Hematopoietic multipotent progenitor cell treated with erythropoietin and hydrocortisone succinate and interleukin-3 and kit ligand, for 15 days (in vitro differentiated cells): ENCODE results near the gene SOX9.

Experiments
- DNase-seq: peaks from one replicate; pipeline ENCODE4 v3.0.0-alpha.2; 2015; ENCODE audit warnings: low spot score

Gene SOX9

DNA sequence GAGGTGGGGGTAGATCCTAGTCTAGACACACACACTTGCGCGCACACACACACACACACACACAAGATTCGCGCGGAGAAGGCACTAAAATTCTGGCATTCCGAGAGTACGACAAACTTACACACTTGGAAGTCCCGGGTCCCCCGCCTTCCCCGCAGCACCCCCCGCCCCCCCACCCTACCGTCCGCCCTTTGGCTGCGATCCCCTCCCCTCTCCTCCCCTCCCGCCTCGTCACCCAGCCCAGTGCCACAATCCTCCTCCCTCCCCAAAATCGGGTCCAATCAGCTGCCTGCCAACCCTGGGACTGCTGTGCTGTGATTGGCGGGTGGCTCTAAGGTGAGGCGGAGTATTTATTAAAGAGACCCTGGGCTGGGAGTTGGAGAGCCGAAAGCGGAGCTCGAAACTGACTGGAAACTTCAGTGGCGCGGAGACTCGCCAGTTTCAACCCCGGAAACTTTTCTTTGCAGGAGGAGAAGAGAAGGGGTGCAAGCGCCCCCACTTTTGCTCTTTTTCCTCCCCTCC is at the start of gene SOX9:
SOX9 (plus strand) TSS at position 379 of the 522 bp plus-strand sequence. CDS start 372 bp downstream, outside the sequence.
- no peak for DNase-seq

DNA sequence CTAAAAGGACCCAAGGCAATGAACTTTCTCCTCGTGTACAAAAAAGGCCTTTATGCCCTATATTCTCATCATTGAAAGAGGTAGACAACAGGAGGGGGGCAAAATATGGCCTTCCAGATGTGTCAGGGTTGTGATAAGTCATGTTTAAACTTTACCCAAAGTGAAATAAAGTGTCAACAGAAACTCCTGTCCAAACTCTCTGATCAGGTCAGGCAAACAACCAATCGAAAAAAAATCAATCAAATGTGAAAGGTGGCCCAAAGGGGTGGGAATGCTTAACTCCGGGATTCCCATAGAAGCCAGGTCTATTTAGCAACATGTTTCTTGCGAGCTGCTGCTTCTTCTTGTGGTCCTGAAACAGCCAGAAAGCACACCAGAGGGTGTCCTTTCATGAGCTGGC is 49.5 kb upstream of the SOX9 start:
- DNase-seq, result no peak

DNA sequence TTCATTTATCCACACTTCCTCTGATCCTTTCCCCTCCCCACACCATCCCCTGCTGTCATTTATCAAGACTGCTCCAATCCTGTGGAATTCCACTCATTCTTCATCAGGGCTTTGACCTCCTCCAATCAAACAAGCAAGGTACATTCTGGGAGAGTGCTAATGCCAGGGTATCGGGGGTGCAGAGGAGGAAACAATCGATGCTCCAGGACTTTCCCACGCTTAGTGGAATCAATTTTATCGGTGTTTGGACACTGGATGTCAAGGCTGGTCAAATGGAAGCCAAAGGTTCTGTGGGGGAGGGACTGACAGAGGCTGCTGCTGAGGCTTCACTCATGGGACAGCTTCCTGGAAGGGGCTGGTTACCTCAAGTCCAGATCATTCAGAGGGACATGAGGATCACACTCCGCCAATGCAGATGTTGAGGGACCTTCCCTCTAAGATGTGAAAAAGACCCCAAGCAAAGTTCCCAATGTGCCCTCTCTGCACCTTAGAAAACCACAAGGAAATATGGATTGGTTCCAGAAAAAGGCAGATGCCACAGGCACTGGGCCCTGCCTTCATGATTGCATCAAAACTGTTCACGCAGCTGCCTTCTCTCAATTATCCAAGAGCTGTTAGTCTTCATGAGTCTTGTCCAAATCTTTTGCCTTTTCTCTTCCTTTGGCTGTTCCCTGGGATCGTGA is 44.7 kb upstream of the SOX9 start:
- no peak for DNase-seq

DNA sequence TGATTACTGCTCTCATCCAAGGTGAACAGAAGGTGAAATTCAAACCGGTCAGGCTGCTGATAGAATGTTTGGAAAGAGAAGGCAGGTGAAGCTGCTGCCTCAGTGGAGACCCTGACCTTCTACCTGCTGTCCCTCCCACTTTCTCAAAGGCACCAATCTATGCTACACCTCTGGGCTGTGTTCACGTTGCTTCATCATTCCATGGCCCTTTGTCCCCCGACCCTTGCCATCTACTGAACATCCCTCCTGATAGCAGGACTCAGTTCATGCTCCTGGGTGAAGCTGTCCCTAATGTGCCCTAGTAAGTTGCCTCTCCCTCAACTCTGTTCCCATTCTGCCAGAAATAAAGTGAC is 44.2 kb upstream of the SOX9 start:
- DNase-seq, result no peak

DNA sequence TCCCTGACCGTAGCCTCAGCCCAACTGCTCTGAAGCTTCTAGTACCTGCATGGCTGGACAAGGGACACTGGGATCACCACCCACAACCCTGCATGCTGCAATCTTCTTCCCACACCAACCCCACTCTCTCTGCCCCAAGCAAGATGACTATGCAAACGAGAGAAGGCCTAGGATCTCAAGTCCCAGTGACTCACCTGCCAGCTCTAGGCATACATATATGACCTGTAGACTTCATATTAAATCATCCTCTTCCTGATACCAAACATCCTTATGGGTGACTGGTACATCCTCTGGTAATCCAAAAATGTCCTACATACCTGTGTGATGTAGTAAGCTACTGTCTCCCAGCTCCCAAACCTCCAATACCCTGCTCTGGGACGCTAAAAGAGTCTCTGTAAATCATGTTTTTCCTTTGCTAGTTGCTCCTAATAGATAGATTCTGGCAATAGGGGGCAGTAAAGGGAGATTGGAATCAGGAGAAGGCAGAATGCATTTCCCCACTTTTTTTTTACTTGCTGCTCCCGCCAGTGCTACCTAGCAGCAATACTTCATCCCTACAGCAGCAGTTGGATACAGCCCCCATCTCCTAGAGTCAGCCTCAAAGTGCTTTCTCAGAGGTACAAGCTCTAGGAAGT is 43.4 kb upstream of the SOX9 start:
- DNase-seq, result no peak

DNA sequence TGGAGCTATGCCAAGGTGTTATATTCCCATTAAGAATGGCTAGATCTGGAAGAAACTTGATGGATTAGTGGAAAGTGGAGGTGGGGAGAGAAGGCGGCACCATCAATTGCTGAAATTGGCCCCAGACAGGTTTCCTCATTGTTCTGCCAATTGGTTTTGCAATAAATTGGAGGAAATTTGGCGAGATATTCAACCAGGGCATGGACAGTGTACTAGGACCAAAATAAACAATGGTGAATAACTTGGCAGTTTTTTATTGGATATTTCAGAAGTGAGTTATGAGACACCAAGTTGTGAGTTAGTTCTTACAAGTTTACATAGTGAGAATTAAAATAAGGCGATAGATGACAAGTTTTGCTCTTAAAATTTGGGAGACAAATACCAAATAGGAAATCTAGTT is 41.1 kb upstream of the SOX9 start:
- no peak for DNase-seq

DNA sequence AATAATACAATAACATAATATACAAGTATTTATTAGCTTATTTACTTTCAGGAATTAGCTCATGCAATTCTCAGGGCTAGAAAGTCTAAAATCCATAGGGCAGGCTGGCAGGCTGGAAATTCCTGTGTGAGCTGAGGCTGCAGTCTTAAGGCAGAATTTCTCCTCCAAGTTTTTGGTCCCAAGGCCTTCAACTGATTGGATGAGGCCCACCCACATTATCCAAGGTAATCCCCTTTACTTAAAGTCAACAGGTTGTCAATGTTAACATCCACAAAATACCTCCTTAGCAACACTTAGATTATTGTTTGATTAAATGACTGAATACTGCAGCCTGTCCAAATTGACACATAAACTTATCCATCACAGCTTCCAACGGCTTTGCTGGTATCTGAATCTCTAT is 32.9 kb upstream of the SOX9 start:
- DNase-seq, result no peak

DNA sequence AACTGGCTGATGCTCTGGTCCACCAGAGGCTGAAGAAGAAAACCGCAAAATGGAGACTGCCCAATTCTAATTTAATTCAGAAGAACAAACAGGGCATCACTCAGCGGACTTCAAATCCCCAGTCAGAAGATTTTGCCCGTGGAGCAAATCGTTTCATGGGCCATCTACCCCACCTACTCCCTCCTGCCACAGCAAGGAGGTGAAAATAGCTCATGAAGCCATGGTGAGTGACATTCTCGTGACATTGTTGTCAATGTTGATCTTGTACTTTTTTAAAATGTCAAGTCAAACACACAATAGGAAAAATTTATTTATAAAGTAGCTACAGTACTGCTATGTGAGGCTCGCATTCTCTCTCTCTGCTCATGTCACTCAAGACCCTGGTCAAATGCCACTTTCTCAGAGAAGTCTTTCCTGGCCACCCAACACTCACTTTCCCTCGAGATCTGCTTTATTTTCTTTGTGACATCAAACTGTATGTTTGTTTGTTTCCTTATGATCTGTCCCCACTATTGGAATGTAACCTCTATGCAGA is 31.3 kb upstream of the SOX9 start:
- DNase-seq, result no peak

DNA sequence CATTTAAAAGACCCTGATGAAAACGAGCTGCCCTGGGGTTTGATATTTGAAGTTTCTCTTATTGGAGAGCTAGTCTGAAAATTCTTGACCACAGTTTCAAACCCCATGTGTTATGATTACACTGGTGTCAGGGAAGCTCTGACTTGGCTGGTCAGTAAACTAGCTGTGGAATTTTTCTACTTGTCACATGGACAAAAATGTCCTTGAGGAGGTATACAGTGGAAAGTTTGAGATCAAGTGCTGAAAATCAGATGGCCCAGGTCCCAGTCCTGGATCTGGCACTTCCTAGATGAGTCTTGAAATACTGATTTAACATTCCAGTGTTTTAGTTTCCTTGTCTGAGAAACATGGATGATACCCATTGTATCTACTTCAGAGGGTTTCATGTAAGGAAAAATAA is 30.7 kb upstream of the SOX9 start:
- DNase-seq, result no peak

DNA sequence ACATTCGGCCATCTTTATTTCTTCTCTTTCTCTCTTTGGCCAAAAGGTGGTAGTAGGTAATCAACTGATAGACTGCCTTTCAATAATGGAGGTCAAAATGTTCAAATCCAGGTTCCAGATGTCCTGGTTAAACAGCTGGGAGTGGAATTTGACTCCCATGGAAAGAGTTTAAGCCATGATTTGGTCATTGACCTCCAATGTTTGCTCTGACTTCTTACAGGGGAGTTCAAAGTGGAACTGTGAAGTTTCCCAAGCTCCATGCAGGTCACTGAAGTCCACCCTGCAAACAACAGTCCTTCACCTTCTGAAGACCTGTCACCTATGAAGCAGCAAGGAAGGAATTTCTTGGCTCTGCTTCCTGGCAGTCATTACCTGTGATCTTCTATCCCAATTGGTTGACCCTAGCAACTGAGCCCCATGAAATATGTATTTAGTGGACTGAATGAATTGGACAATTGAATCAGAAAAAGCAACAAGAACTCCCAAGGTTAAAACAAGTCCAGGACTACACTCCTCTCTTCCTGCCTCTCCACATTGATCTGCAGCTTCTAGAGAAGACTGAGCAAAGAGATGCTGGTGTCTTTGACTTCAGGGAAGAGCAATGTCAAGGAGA is 28.0 kb upstream of the SOX9 start:
- no peak for DNase-seq

DNA sequence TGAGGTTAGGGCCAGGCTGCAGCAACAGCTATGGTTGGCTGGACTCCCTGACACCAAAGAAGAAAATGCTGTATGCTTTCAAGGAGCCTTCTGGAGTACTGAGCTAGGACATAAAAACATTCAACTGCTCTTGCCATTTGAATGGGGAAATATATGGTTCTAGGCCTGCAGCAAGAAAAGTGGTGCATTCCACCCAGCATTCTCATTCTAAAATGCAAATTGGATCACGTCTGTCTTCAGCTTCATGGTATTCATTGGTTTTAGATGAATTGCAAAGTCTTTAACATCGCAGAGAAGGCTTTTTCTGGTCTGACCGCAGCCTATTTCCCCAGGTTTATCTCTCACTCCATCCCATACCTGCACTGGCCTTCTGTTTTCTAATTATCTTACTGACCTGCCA is 27.1 kb upstream of the SOX9 start:
- DNase-seq, result no peak

DNA sequence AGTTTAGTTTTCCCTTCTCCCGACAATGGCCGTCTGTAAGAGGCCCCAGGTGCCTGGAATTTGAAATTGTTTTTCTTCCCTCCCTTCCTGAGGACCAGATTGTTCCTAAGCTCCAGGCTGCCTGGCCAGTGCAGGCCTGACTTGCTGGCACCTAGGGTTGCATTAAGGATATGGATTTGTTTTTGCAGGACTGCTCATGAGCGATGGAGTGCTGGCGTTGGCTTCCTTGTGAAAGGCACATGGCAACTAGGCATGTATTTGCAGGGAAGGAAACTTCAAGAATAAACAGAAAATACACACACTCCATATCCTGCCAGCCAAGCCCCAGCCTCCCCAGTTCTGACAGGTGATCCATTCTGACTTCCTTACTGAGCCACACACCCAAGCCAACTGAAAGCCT is 25.5 kb upstream of the SOX9 start:
- DNase-seq, result no peak

DNA sequence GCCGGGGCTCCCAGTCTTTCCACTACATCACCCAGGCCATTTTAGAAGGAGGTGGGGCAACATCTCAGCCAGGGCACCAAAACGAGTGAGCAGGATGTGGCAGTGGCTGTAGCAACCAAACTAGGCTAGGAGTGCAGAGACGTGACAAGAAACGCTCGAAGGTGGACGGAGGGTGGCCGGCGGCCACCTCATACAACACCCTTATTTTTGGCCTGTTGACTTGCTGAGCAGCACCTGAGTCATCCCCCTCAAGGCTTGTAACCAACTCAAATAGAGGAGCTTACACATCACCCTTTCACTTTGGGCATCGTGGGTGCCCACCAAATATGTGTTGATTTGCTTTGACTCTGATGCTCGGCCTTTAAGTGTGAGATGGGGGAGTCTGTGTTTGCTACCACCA is 23.7 kb upstream of the SOX9 start:
- no peak for DNase-seq

DNA sequence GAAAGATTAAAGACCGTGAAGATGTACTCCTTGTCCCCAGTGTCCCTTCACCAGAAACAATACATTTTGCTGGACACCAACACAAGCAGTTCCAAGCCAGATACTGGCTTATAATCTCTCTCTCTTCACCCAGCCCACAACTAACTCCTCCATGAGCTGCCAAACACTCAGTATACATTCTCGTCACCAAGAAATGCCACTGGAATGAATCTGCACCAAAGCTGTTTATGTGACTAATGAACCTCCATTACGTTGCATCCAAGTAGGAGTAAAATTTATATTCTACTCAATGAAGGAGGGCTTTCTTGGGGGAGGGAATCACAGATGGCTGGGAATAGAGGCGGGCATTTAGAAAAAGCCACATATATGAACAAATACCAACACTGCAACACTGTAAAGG is 20.9 kb upstream of the SOX9 start:
- DNase-seq, result no peak

DNA sequence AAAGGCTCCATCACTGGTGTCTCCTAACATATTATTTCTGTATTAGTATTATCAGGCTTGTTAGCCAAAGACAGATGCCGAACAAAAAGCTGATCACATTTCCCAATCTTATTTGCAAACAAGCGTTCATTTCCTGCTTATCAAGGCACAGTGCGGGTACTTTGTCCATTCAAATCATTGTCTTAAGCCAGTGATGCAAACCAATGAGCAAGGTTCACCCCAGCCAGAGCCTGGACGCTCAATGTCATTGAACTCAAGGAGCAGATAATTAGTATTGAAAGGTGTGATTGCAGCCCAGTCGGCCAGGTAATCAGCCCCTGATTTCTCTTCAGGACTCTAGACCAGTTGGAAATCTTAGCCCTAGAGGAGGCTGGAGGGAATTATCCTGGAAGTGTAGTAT is 20.4 kb upstream of the SOX9 start:
- no peak for DNase-seq

DNA sequence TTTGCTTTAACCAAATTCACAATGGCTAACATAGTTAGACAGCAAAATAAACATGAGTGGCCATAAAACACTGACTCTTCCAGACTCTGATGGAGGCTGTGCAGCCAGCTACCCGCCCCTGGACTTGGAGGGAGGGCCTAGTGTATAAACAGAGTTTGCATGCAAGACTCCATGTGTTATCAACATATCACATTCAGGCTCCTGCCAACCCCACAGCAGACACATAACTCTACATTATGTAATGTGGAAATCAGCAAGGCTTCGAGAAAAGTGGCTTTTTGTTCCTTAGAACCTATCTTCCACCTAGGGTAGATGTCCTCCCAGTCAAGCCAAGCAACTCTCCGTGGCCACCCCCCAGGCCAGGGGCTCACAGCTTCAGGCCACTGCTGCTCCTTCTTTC is 19.3 kb upstream of the SOX9 start:
- no peak for DNase-seq

DNA sequence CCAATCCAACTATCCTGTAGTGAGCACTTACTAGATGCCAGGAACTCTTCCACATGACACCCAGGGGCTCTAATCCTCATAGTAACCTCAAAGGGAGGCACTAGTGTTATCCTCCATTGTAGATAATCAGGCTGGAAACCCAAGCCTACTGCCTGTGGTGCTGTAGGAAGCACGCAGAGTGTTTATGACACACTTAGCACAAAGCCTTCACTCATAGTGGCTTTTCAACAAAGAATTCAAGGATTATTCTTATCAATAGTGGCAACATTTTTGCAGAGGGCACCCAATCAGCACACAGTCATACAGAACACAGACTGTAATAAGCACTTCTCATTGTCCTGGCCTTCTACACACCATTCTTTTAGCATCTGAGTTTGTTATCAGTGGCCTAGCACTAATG is 18.5 kb upstream of the SOX9 start:
- no peak for DNase-seq

DNA sequence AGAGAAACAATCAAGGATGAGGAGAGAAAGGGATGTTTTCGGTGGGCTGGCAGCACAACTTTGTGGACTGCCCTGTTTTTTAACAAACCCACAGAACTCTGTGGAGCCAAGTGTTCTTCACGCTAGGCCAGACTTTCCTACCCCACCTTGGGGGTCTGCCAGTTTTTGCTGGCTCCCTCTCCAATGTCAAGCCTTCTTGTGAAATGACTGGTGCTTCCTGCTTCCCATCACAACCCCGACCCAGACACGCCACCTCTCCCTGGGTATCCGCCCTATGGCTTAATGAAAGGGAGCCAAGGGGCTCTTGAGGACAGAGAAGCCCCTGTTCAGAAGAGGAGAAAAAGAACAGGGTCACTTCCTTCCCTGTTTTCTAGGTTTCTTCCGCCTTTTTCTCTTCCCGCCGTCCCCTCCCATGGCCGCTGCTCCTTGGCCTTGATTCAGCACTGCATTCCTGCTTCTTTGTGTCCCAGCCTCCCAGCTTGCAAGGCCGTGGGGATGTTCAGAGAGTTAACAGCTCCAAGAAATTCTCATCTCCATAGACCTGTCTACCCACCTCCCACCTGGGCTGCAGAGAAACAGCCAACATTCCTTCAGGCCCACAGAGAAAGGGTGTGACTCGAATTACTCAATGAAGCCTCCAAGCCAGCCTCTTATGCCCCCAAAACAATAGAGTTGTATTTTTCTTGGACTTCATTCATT is 16.5 kb upstream of the SOX9 start:
- DNase-seq, result no peak

DNA sequence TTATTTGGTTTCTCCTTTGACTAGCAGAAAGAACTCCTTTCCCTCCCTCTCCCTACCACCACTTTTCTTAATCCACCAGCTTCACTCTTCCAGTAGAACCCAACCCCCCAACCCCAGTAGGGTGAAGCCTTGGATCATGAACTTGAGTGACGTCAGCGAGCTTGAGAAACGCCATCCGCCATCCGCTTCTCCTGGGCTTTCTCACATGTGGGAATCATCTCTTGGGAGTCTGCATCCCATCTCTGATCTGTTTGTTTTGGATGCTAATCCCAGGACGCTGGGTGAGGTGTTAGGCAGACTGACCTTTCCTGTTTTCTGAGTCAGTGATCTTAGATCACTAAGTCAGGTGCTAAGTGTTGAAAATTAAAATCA is 16.0 kb upstream of the SOX9 start:
- no peak for DNase-seq

DNA sequence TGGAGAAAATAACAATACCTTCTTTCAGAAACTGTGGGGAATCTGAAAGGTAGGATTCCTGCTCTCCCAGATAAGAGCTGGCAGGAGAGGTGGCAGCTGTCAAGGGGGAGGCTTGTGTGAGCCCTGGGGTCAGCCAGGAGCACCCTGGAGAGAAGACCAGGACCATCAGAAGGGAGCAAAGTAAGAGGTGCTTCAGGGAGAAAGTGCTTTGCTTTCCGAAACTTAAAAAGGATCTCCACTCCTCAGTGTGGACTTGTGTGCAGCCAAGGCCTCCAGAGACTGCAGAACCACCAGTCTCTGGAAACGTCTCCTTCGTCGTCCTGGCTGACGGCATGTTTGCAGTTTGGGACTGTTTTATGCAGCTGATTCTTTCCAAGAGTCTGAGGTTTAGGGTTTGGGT is 13.7 kb upstream of the SOX9 start:
- DNase-seq, result no peak

DNA sequence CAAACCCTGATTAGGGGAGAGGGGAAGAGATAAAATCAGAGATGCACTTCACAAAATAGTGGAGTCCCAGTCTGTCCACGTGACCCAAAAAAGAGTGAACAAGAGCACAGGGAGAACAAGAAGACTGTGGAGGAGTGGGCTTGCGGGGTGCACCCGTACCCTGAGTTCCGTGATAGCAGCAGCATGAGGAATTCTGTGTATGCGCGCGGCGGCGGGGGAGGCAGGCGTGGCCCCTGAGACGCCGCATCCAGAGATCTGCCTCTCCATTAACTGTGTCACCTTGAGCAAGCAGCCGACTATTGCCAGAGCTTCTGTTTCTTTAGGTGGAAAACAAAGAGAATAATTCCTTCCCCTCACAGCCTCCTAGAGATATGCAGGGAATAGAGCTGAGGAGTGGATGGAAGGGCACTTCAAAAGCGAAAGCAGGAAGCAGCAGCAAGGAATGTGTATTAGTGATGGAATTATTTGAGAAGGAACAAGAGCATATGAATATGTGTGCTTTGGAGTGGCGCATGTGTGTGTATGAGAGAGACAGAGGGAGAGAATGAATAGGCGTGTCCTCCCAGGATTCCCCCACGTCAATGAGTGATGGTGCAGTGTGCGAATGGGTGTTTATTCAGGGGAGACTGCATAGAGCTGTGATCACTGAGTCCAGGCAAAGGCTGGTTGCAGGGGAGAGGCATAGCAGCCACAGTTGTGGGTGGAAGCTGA is 10.4 kb upstream of the SOX9 start:
- DNase-seq, result no peak

DNA sequence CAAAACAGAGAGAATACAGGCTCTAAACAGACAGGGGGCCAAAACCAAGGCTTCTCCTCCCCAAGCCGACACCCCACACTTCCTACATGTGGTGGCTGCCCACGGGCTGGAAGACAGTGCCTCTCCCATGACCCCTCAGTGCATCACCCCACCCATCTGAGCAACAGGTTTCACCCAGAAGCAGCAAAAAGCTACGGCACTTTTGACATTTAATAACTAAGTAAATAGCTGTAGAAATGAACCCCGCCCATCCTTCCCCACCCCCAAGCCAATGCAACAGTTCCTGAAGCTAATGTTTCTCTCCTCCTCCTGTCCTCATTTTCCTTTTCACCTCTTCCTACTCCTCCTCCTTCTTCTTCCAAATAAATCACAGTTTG is 9.9 kb upstream of the SOX9 start:
- no peak for DNase-seq
